ENCODE data around the gene GP9. TPM values are rescaled to one million over a fixed set of nuclear protein-coding genes. Genes with fewer than 3 reads are reported as not detected.

Gene GP9
- total RNA-seq, 2 experiments from 2014 or later, result not detected

GRCh38 chr3:129018271-129018670 is 42.3 kb upstream of the GP9 start:
- no peaks in the 10 kb centered on the region for H3K36me3 Mint-ChIP-seq (ENCODE audit: low read depth)
- ATAC-seq, result no peak
- H3K4me1 Mint-ChIP-seq (ENCODE audit: low read depth), result peaks cover 40% of the 10 kb centered on the region
- no peaks in the 10 kb centered on the region for H3K9me3 Mint-ChIP-seq
- no peak overlapping the region for H3K27ac Mint-ChIP-seq
- intact Hi-C loops (cut with micrococcal nuclease), result no loop called here
- POLR2A ChIA-PET, result interaction anchor here (0.6 to 4.7 kb wide), 4 partner anchors 8 to 27 kb away, joined by 3 to 56 read pairs (median 18); no protein-coding TSS in a partner anchor
- no peak overlapping the region for H3K4me3 Mint-ChIP-seq
- TF ChIP-seq CTCF (IDR thresholded peaks at IDR 0.05), result no peak
- no peaks in the 10 kb centered on the region for H3K27me3 Mint-ChIP-seq
- CTCF ChIA-PET, result interaction anchor here (3.6 to 8.6 kb wide), 3 partner anchors 9 to 48 kb away, joined by 66 to 77 read pairs (median 75); no protein-coding TSS in a partner anchor
- DNase-seq, result no peak

GRCh38 chr3:129018751-129019150 is 41.8 kb upstream of the GP9 start:
- H3K4me3 Mint-ChIP-seq, result no peak overlapping the region
- peaks cover 40% of the 10 kb centered on the region for H3K4me1 Mint-ChIP-seq (ENCODE audit: low read depth)
- H3K9me3 Mint-ChIP-seq, result no peaks in the 10 kb centered on the region
- POLR2A ChIA-PET, result interaction anchor here (2.8 to 3.8 kb wide), 2 partner anchors 8 to 17 kb away, joined by 8 to 56 read pairs; no protein-coding TSS in a partner anchor
- intact Hi-C loops (cut with micrococcal nuclease), result no loop called here
- CTCF ChIA-PET, result interaction anchor here (6.1 to 8.6 kb wide), 2 partner anchors 8 to 13 kb away, joined by 66 to 77 read pairs; no protein-coding TSS in a partner anchor
- no peak for TF ChIP-seq CTCF (IDR thresholded peaks at IDR 0.05)
- ATAC-seq (no peak), DNase-seq (no peak)
- no peaks in the 10 kb centered on the region for H3K27me3 Mint-ChIP-seq
- no peak overlapping the region for H3K27ac Mint-ChIP-seq
- H3K36me3 Mint-ChIP-seq (ENCODE audit: low read depth), result no peaks in the 10 kb centered on the region

- ChIA-PET CTCF (interaction anchor here (6.1 to 8.6 kb wide), 2 partner anchors 8 to 13 kb away, joined by 66 to 77 read pairs; no protein-coding TSS in a partner anchor), POLR2A (interaction anchor here (2.8 kb wide), 1 partner anchor 17 kb away, joined by 8 read pairs; no protein-coding TSS in a partner anchor)
- Mint-ChIP-seq H3K4me1 (ENCODE audit: low read depth) (peaks cover 40% of the 10 kb centered on the region), H3K27ac (no peak overlapping the region), H3K4me3 (no peak overlapping the region), H3K36me3 (ENCODE audit: low read depth) (no peaks in the 10 kb centered on the region), H3K27me3 (no peaks in the 10 kb centered on the region), H3K9me3 (no peaks in the 10 kb centered on the region)
- intact Hi-C loops (cut with micrococcal nuclease), result no loop called here
- ATAC-seq (no peak), DNase-seq (no peak)
- no peak for TF ChIP-seq CTCF (IDR thresholded peaks at IDR 0.05)
These were observed 41.3 kb upstream of the GP9 start for GRCh38 chr3:129019266-129019665.

GRCh38 chr3:129020691-129021090 is 39.9 kb upstream of the GP9 start:
- no peak for TF ChIP-seq CTCF (IDR thresholded peaks at IDR 0.05)
- Mint-ChIP-seq H3K36me3 (ENCODE audit: low read depth) (no peaks in the 10 kb centered on the region), H3K9me3 (no peaks in the 10 kb centered on the region), H3K4me1 (ENCODE audit: low read depth) (peaks cover 35% of the 10 kb centered on the region), H3K27me3 (no peaks in the 10 kb centered on the region), H3K27ac (no peak overlapping the region), H3K4me3 (no peak overlapping the region)
- ATAC-seq (no peak), DNase-seq (no peak)
- ChIA-PET POLR2A (interaction anchor here (0.6 to 0.7 kb wide), 2 partner anchors 13 to 193 kb away, joined by 3 read pairs; no protein-coding TSS in a partner anchor), CTCF (interaction anchor here (0.7 to 8.6 kb wide), 3 partner anchors 14 to 225 kb away, joined by 3 to 66 read pairs (median 4); no protein-coding TSS in a partner anchor)
- intact Hi-C loops (cut with micrococcal nuclease), result no loop called here

- peaks cover 33% of the 10 kb centered on the region for H3K4me1 Mint-ChIP-seq (ENCODE audit: low read depth)
- POLR2A ChIA-PET, result interaction anchor here (0.6 to 1.6 kb wide), 4 partner anchors 8 to 193 kb away, joined by 3 to 5 read pairs (median 3); no protein-coding TSS in a partner anchor
- no peaks in the 10 kb centered on the region for H3K9me3 Mint-ChIP-seq
- no peak overlapping the region for H3K27ac Mint-ChIP-seq
- intact Hi-C loops (cut with micrococcal nuclease), result no loop called here
- no peaks in the 10 kb centered on the region for H3K27me3 Mint-ChIP-seq
- H3K4me3 Mint-ChIP-seq, result no peak overlapping the region
- DNase-seq (no peak), ATAC-seq (no peak)
- H3K36me3 Mint-ChIP-seq (ENCODE audit: low read depth), result no peaks in the 10 kb centered on the region
- TF ChIP-seq CTCF (IDR thresholded peaks at IDR 0.05), result no peak
- CTCF ChIA-PET, result interaction anchor here (1.3 to 8.6 kb wide), 3 partner anchors 15 to 224 kb away, joined by 3 to 66 read pairs (median 15); no protein-coding TSS in a partner anchor
These were observed 39.4 kb upstream of the GP9 start for GRCh38 chr3:129021140-129021551.
